Keratinocyte (primary cell): Measurements from ENCODE around the gene NOD2.

Experiments used
- CTCF ChIP-seq, 3 experiments: IDR thresholded peaks in 1 of 3; conservative IDR thresholded peaks in 1 of 3; optimal IDR thresholded peaks in 1 of 3; 2 replicates in 2 of 3; 3 replicates in 1 of 3; pipeline versions ENCODE3 to v1.5.1; 2011; ENCODE audit warnings: low read length in 3 of 3, mild to moderate bottlenecking in 3 of 3, moderate library complexity in 2 of 3, control low read depth in 1 of 3, inconsistent platforms in 1 of 3; ENCODE audit not compliant: insufficient read depth in 2 of 3; ENCODE audit errors: extremely low read depth in 1 of 3
- EZH2 ChIP-seq: IDR thresholded peaks from one replicate; pipeline ENCODE4 v1.6.1; 2012; ENCODE audit warnings: inconsistent platforms, mild to moderate bottlenecking, low read length, moderate library complexity

DNA sequence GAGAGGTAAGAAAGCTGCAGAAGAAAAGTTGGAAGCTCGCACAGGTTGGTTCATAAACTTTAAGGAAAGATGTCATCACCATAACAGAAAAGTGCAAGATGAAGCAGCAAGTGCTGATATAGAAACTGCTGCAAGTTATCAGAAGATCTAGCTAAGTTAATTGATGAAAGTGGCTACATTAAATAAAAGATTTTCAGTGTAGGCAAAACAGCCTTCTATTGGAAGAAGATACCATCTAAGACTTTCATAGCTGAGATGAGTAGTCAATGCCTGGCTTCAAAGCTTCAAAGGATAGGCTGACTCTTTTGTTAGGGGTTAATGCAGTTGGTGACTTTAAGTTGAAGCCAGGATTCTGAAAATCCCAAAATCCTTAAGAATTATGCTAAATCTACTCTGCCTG lies 72.5 kb downstream of the NOD2 start:
- TF ChIP-seq CTCF (optimal IDR thresholded peaks at IDR 0.05 in 1 of 3, IDR thresholded peaks at IDR 0.05 in 1 of 3, conservative IDR thresholded peaks at IDR 0.05 in 1 of 3; ENCODE audit: extremely low read depth in 1 of 3, insufficient read depth in 2 of 3, low read length in 3 of 3) (no peak), EZH2 (no peak)
